Kidney (tissue), 14 donors: ENCODE data around the gene MBOAT2. TPM values are rescaled to one million over a fixed set of nuclear protein-coding genes. Genes with fewer than 3 reads are reported as not detected.

Source experiments
- DNase-seq, 5 donors: peaks; one replicate each; pipeline ENCODE4 v3.0.0-alpha.2; 2013 to 2020
- FAIRE-seq: peaks from 2 replicates; lab custom pipeline; 2012; peaks lifted over from hg19 to GRCh38; lab: Jason Lieb, UNC
- H3K27ac ChIP-seq, 2 donors: one replicate each; pipeline ENCODE4 v1.7.0; 2013; ENCODE audit warnings: low read depth in 2 of 2, low read length in 2 of 2, inconsistent platforms in 1 of 2
- H3K27me3 ChIP-seq: one replicate; pipeline ENCODE4 v1.7.1; 2013; ENCODE audit warnings: low read length, inconsistent platforms; ENCODE audit not compliant: control insufficient read depth, insufficient read depth
- H3K36me3 ChIP-seq, 3 donors: one replicate each; pipeline versions ENCODE4 v1.7.0 to v1.7.1; 2013; ENCODE audit warnings: low read length in 3 of 3, control low read depth in 1 of 3, inconsistent platforms in 1 of 3; ENCODE audit not compliant: insufficient read depth in 3 of 3, control insufficient read depth in 2 of 3
- H3K4me1 ChIP-seq, 3 donors: one replicate each; pipeline versions ENCODE4 v1.7.0 to v1.7.1; 2013; ENCODE audit warnings: low read length in 3 of 3, inconsistent platforms in 1 of 3, low read depth in 1 of 3; ENCODE audit not compliant: control insufficient read depth in 2 of 3, insufficient read depth in 2 of 3
- H3K4me3 ChIP-seq, 3 donors: one replicate each; pipeline versions ENCODE4 v1.7.0 to v1.8.1; 2013; ENCODE audit warnings: low read length in 3 of 3, control low read depth in 1 of 3, inconsistent platforms in 1 of 3
- H3K9ac ChIP-seq, 3 donors: one replicate each; pipeline versions ENCODE4 v1.7.0 to v1.7.1; 2013; ENCODE audit warnings: low read length in 3 of 3, control low read depth in 1 of 3, inconsistent platforms in 1 of 3
- H3K9me3 ChIP-seq, 3 donors: one replicate each; pipeline versions ENCODE4 v1.7.0 to v1.7.1; 2013; ENCODE audit warnings: low read length in 3 of 3, control low read depth in 1 of 3, inconsistent platforms in 1 of 3; ENCODE audit not compliant: control insufficient read depth in 2 of 3, insufficient read depth in 1 of 3
- intact Hi-C: fragments of 100-400 bp; cut with DNase I; formaldehyde crosslinking; loops from one replicate; pipeline ENCODE4 v1.11.1; 2022
- polyA plus RNA-seq: library from polyadenylated mRNA; stranded (reverse); fragments of 350-450 nt; fragmentation: Illumina TruSeq; extraction: RNeasy Lipid Tissue Mini Kit (QIAGEN cat#74804); gene quantifications from one replicate; pipeline ENCODE4 v1.2.3, GENCODE V29; 2014; ENCODE audit warnings: low read depth, low replicate concordance; ENCODE audit not compliant: insufficient read depth
- total RNA-seq: library from RNA; stranded (reverse); fragmentation: NEBNext Ultra II Directional; extraction: Animal tissue kit (Norgen Biotek cat#: 25700); gene quantifications from one replicate; pipeline ENCODE4 v1.2.1, GENCODE V29; 2021
- TF ChIP-seq, protein P1 (sequence below): IDR thresholded peaks from 3 replicates; pipeline ENCODE4 v1.5.1; 2012; ENCODE audit warnings: mild to moderate bottlenecking, moderate library complexity, borderline replicate concordance; ENCODE audit not compliant: insufficient read depth; ENCODE audit errors: extremely low read depth
- donor health status: control.
- donor health status: control.
- donor health status: control.
- donor health status: control.
- donor health status: control.
- donor health status: DM: yes; HTN: yes; CAD: no.
- donor health status: Normal renal cell carcinoma (clear cell type).

Gene MBOAT2
- total and polyA plus RNA-seq, 2 donors from 2014 or later: 15.9 to 28.6 TPM

GRCh38 chr2:8819194-8819593 is 184.3 kb downstream of the MBOAT2 start:
- peaks cover 5 to 23% (median 8%) of the 10 kb centered on the region in 3 donors for H3K36me3 ChIP-seq
- intact Hi-C loops: no loop called here
- DNase-seq: no peak
- no peaks in the 10 kb centered on the region for H3K4me1 ChIP-seq
- TF ChIP-seq, protein P1, sequence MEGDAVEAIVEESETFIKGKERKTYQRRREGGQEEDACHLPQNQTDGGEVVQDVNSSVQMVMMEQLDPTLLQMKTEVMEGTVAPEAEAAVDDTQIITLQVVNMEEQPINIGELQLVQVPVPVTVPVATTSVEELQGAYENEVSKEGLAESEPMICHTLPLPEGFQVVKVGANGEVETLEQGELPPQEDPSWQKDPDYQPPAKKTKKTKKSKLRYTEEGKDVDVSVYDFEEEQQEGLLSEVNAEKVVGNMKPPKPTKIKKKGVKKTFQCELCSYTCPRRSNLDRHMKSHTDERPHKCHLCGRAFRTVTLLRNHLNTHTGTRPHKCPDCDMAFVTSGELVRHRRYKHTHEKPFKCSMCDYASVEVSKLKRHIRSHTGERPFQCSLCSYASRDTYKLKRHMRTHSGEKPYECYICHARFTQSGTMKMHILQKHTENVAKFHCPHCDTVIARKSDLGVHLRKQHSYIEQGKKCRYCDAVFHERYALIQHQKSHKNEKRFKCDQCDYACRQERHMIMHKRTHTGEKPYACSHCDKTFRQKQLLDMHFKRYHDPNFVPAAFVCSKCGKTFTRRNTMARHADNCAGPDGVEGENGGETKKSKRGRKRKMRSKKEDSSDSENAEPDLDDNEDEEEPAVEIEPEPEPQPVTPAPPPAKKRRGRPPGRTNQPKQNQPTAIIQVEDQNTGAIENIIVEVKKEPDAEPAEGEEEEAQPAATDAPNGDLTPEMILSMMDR: no peak
- no peak overlapping the region for H3K9ac ChIP-seq
- no peak for FAIRE-seq
- H3K27ac ChIP-seq: no peak overlapping the region
- no peaks in the 10 kb centered on the region for H3K27me3 ChIP-seq
- H3K4me3 ChIP-seq: no peak overlapping the region
- H3K9me3 ChIP-seq: no peaks in the 10 kb centered on the region

GRCh38 chr2:8817221-8817620 is 186.3 kb downstream of the MBOAT2 start:
- Histone ChIP-seq H3K9ac (no peak overlapping the region), H3K9me3 (no peaks in the 10 kb centered on the region), H3K27me3 (no peaks in the 10 kb centered on the region), H3K36me3 (peaks cover 4 to 28% (median 8%) of the 10 kb centered on the region in 3 donors), H3K27ac (no peak overlapping the region), H3K4me3 (no peak overlapping the region), H3K4me1 (no peaks in the 10 kb centered on the region)
- DNase-seq: no peak
- intact Hi-C loops: no loop called here
- TF ChIP-seq, protein P1: no peak
- peak; percentile 45 for FAIRE-seq

- Histone ChIP-seq H3K9me3 (no peaks in the 10 kb centered on the region), H3K9ac (no peak overlapping the region), H3K27me3 (no peaks in the 10 kb centered on the region), H3K4me3 (no peak overlapping the region), H3K27ac (no peak overlapping the region), H3K4me1 (peaks cover 0 to 2% (median 0%) of the 10 kb centered on the region in 3 donors), H3K36me3 (peaks cover 10 to 51% (median 34%) of the 10 kb centered on the region in 3 donors)
- intact Hi-C loops: no loop called here
- FAIRE-seq (no peak), DNase-seq (no peak)
- TF ChIP-seq, protein P1: no peak
These were observed 196.4 kb downstream of the MBOAT2 start for GRCh38 chr2:8806885-8807704.
